IMR-90 (cell line): ENCODE results near the gene ALX4. TPM values are rescaled to one million over a fixed set of nuclear protein-coding genes. Genes with fewer than 3 reads are reported as not detected.

Experiments used
- ATAC-seq: fragments of 200-7000 bp; cut with Tn5 transposase; 2 replicates; pipeline ENCODE4 v1.9.1; 2020; ENCODE audit warnings: low read depth, mild to moderate bottlenecking, moderate library complexity
- BruUV-seq: library from RNA; stranded (reverse); fragments of 400-500 nt; replicated peaks from 2 replicates; lab custom pipeline; 2021; lab: Mats Ljungman, UMichigan
- CTCF ChIA-PET: fragments of 300-600 bp; formaldehyde crosslinking; extraction: SDS; loops from one replicate; lab custom pipeline; 2021; ENCODE audit warnings: antibody characterized with exemption; lab: Yijun Ruan, JAX
- POLR2A ChIA-PET: fragments of 300-600 bp; sonication (Branson Sonifier 250); formaldehyde crosslinking; loops from one replicate; lab custom pipeline; 2022; ENCODE audit warnings: antibody characterized with exemption; ENCODE audit not compliant: unreplicated experiment; lab: Charles Lee
- DNase-seq: peaks from one replicate; pipeline ENCODE4 v3.0.0; 2013
- H2AFZ ChIP-seq: replicated peaks from 2 replicates; pipeline ENCODE3; 2013; ENCODE audit warnings: low read length, mild to moderate bottlenecking; ENCODE audit not compliant: poor library complexity
- H2AK5ac ChIP-seq: 2 replicates; pipeline ENCODE4 v1.6.1; 2013; ENCODE audit warnings: low read depth, low read length, inconsistent platforms
- H2AK9ac ChIP-seq: replicated peaks from 2 replicates; pipeline ENCODE3; 2013; ENCODE audit warnings: mild to moderate bottlenecking, low read depth, low read length, moderate library complexity; ENCODE audit not compliant: poor library complexity
- H2BK120ac ChIP-seq: 2 replicates; pipeline ENCODE4 v1.6.1; 2013; ENCODE audit warnings: low read depth, low read length, inconsistent platforms
- H2BK15ac ChIP-seq: 3 replicates; pipeline ENCODE4 v1.6.1; 2013; ENCODE audit warnings: low read depth, low read length, inconsistent platforms
- H2BK20ac ChIP-seq: 2 replicates; pipeline ENCODE4 v1.6.1; 2013; ENCODE audit warnings: low read depth, mild to moderate bottlenecking, inconsistent platforms, low read length, moderate library complexity
- H2BK5ac ChIP-seq: 2 replicates; pipeline ENCODE4 v1.6.1; 2013; ENCODE audit warnings: mild to moderate bottlenecking, low read depth, low read length, inconsistent platforms; ENCODE audit not compliant: poor library complexity, severe bottlenecking
- H3K14ac ChIP-seq: replicated peaks from 2 replicates; pipeline ENCODE4 v1.6.1; 2013; ENCODE audit warnings: low read depth, low read length, inconsistent platforms
- H3K18ac ChIP-seq: 2 replicates; pipeline ENCODE4 v1.6.1; 2013; ENCODE audit warnings: low read depth, low read length, control low read depth
- H3K23ac ChIP-seq: 2 replicates; pipeline ENCODE4 v1.6.1; 2013; ENCODE audit warnings: low read depth, low read length, inconsistent platforms
- H3K27ac ChIP-seq: 2 replicates; pipeline ENCODE4 v1.5.1; 2013; ENCODE audit warnings: mild to moderate bottlenecking, control low read depth, low read length; ENCODE audit not compliant: insufficient read depth
- H3K27me3 ChIP-seq: 2 replicates; pipeline ENCODE4 v1.6.1; 2013; ENCODE audit warnings: low read length; ENCODE audit not compliant: control insufficient read depth, insufficient read depth
- H3K36me3 ChIP-seq: 2 replicates; pipeline ENCODE4 v1.6.1; 2013; ENCODE audit warnings: low read length, mixed read lengths; ENCODE audit not compliant: control insufficient read depth, insufficient read depth
- H3K4ac ChIP-seq: 2 replicates; pipeline ENCODE4 v1.6.1; 2013; ENCODE audit warnings: low read depth, low read length, inconsistent platforms
- H3K4me1 ChIP-seq: 2 replicates; pipeline ENCODE4 v1.6.1; 2013; ENCODE audit warnings: low read length, mixed read lengths; ENCODE audit not compliant: control insufficient read depth, insufficient read depth
- H3K4me2 ChIP-seq: 2 replicates; pipeline ENCODE4 v1.6.1; 2013; ENCODE audit warnings: low read depth, mild to moderate bottlenecking, control low read depth, low read length, moderate library complexity
- H3K4me3 ChIP-seq: 2 replicates; pipeline ENCODE4 v1.5.1; 2013; ENCODE audit warnings: low read depth, mild to moderate bottlenecking, control low read depth, low read length, moderate library complexity; ENCODE audit not compliant: insufficient read depth
- H3K56ac ChIP-seq: 2 replicates; pipeline ENCODE4 v1.6.1; 2013; ENCODE audit warnings: low read length, inconsistent platforms; ENCODE audit not compliant: insufficient read depth; ENCODE audit errors: extremely low read depth
- H3K79me1 ChIP-seq, 2 experiments: 2 replicates each; pipeline ENCODE4 v1.6.1; 2013; ENCODE audit warnings: low read length in 2 of 2, inconsistent platforms in 1 of 2, low read depth in 1 of 2
- H3K9ac ChIP-seq: 2 replicates; pipeline ENCODE4 v1.6.1; 2013; ENCODE audit warnings: low read depth, low read length, control low read depth
- H3K9me1 ChIP-seq: 2 replicates; pipeline ENCODE4 v1.6.1; 2013; ENCODE audit warnings: low read length, inconsistent platforms; ENCODE audit not compliant: insufficient read depth
- H3K9me3 ChIP-seq: 2 replicates; pipeline ENCODE4 v1.6.1; 2013; ENCODE audit warnings: low read length; ENCODE audit not compliant: control insufficient read depth, insufficient read depth
- H4K20me1 ChIP-seq: 2 replicates; pipeline ENCODE4 v1.6.1; 2013; ENCODE audit warnings: low read length, inconsistent platforms; ENCODE audit not compliant: insufficient read depth
- H4K5ac ChIP-seq: 2 replicates; pipeline ENCODE4 v1.6.1; 2013; ENCODE audit warnings: mild to moderate bottlenecking, low read depth, low read length, control low read depth
- H4K8ac ChIP-seq, 2 experiments: 2 replicates each; pipeline ENCODE4 v1.6.1; 2013; ENCODE audit warnings: low read depth in 2 of 2, low read length in 2 of 2, control low read depth in 1 of 2, inconsistent platforms in 1 of 2
- H4K91ac ChIP-seq: 2 replicates; pipeline ENCODE4 v1.6.1; 2013; ENCODE audit warnings: low read depth, low read length, inconsistent platforms; ENCODE audit not compliant: insufficient read depth
- CHD1 ChIP-seq: IDR thresholded peaks from 2 replicates; pipeline ENCODE4 v1.6.1; 2012; ENCODE audit warnings: low read depth, low read length, improper control_type of control experiment
- FOS ChIP-seq: fragments of 150-350 bp; IDR thresholded peaks from 2 replicates; pipeline ENCODE4 v1.6.1; 2016; ENCODE audit warnings: low read depth, low read length
- WGBS, 2 experiments: methylation state at CpG; one replicate each; pipeline versions ENCODE4 v1.1.5 to v1.1.7; 2013; ENCODE audit warnings: missing lambda C conversion rate in 2 of 2; ENCODE audit not compliant: insufficient read length in 1 of 2; ENCODE audit errors: extremely low coverage in 2 of 2; 5-methylcytosine and 5-hydroxymethylcytosine counted together
- dilution Hi-C: fragments of 300-500 bp; cut with HindIII; formaldehyde crosslinking; loops from one replicate; pipeline ENCODE4 v1.14.3; 2018; ENCODE audit warnings: low sequenced_read_pairs; ENCODE audit not compliant: unreplicated experiment
- in situ Hi-C: fragments of 300-500 bp; cut with MboI; formaldehyde crosslinking; loops from 3 replicates; pipeline ENCODE4 v1.14.3; 2019; ENCODE audit warnings: low sequenced_read_pairs, inconsistent platforms, mixed read lengths
- intact Hi-C: fragments of 100-400 bp; cut with micrococcal nuclease; formaldehyde crosslinking; loops from 2 replicates; pipeline ENCODE4 v1.10.0; 2022
- polyA plus RNA-seq, 3 experiments: library from polyadenylated mRNA; depleted of rRNA; stranded (reverse); fragments of >200 nt; gene quantifications; 2 replicates each; pipeline ENCODE4 v1.2.3, GENCODE V29; 2012; ENCODE audit warnings: low replicate concordance in 1 of 3
- total RNA-seq: library from RNA; depleted of rRNA; stranded (reverse); fragments of >200 nt; gene quantifications from 2 replicates; pipeline ENCODE4 v1.2.3, GENCODE V29; 2012

ALX4 gene
- total and polyA plus RNA-seq, 2 of the 4 experiments (the other 2 are of a cell fraction), result not detected

DNA sequence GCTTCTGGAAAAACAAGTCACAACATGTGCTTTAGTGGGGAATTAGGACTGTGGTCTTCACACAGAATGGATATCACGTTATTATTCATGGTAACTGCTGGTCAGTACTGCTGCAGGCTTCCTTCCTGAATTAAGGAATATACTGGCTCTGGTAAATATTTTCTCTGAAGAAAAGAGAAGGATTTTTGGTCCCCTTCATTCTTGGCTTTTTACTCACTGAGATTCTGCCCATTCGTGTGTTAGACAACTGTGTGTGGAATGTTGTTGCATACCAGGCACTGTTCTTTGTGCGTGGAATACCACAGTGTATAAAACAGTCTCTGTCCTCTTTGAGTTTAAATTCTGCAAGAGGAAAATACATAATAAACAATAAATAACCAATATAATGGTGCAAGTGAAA is 80.3 kb downstream of the ALX4 start:
- Histone ChIP-seq H2BK120ac (peak overlapping the region; percentile 74), H3K4me2 (peak overlapping the region; percentile 66), H3K27me3 (no peaks in the 10 kb centered on the region), H2AK9ac (no peak overlapping the region), H3K14ac (peak overlapping the region; percentile 27; the same call in 1 of the 2 replicates), H3K79me1 (no peaks in the 10 kb centered on the region), H3K18ac (peak overlapping the region; percentile 83), H3K4ac (peak overlapping the region; percentile 62), H3K27ac (peak overlapping the region; percentile 45; the same call in 1 of the 2 replicates), H2AK5ac (peak overlapping the region; percentile 14; the same call in 1 of the 2 replicates), H3K9me3 (no peaks in the 10 kb centered on the region), H4K20me1 (no peaks in the 10 kb centered on the region), H3K36me3 (no peaks in the 10 kb centered on the region), H3K23ac (no peak overlapping the region), H3K9ac (no peak overlapping the region; the same call in 1 of the 2 replicates), H2AFZ (no peak overlapping the region), H4K8ac (peak overlapping the region; percentile 24 to 41; a peak in 3 of 4 replicates), H2BK5ac (peak overlapping the region; percentile 14), H3K4me1 (peaks cover 9% of the 10 kb centered on the region), H4K5ac (0 out of 2 replicates have a peak overlapping the region, but pooled peaks have one; percentile 13), H3K9me1 (peaks cover 11% of the 10 kb centered on the region; the same call in 1 of the 2 replicates), H4K91ac (peak overlapping the region; percentile 58), H3K4me3 (no peak overlapping the region), H2BK20ac (peak overlapping the region; percentile 68), H3K56ac (no peak overlapping the region), H2BK15ac (peak overlapping the region; percentile 81; the same call in 2 of the 3 replicates)
- DNase-seq, result peak; percentile 59
- CTCF ChIA-PET, result no interaction called here
- in situ Hi-C loops, result no loop called here
- POLR2A ChIA-PET, result no interaction called here
- peak; percentile 94 for ATAC-seq
- dilution Hi-C loops, result no loop called here
- intact Hi-C loops, result no loop called here
- no peak for TF ChIP-seq CHD1
- TF ChIP-seq FOS, result no peak
- BruUV-seq, result no TSS peak
- WGBS, 2 experiments, result no CpG with 5 or more reads among the region's 3 CpGs
